HG03457 (cell line): Measurements from ENCODE around the gene BRMS1.
"Not testable (repeated sequence)": the region's sequence is repeated elsewhere in the genome, so short reads cannot be mapped to it uniquely, and the experiment has no call there.

ENCODE experiments used
- ATAC-seq: cut with Tn5 transposase; IDR thresholded peaks from one replicate; pipeline ENCODE4 v1.9.1; 2021; ENCODE audit warnings: moderate number of reproducible peaks; ENCODE audit not compliant: unreplicated experiment

Gene BRMS1

DNA sequence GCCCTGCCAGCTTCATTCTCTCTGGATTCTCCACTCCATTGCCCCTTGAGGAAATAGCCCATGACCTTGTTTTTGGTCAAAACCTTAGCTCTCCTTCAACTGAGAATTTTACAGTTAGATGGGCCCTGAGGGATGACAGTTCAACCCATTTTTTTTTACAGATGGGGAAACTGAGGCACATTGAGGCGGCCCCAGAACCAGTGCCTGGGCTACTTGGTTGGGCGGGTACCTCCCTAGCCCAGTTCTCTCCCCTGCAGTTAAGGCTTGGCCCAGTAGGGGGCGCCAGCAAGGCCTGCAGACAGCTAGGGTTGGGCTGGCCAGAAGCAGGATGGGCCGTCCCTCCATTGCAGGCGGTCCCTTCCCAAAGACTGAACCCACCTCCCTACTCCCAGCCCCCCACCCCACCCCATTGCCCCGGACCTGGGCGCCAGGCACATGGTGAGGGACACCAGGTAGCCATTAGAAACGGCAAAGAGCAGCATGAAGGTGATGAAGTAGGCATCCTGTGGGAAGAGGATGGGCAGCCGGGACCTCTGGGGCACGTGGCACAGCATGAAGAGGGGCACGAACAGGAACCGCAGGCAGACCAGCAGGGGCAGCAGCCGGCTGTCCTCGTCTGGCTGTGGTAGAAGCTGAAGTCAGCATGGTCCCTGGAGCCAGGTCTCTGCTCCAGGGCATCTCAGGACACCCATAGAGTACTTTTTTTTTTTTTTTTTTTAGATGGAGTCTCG lies 19.1 kb upstream of the BRMS1 start:
- ATAC-seq: no peak

DNA sequence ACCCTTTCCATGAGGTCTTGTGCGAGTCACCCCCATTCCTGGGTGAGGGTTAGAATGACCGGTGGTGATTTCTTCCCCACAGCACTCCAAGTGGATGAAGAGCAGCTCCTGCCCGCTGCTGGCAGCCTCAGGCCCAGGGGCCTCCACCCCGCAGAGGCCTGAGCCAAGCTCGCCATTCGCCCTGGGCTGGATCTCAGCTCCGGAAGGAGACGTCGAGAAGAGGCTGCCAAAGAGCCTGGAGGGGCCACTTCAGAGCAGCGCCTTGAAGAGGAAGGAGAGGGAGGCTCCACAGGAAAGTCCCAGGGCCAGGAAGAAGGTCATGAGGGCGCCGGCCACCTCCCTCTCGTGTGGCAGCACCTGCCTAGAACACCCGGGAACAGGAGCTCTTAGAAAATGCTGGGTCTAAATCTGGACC lies 18.3 kb upstream of the BRMS1 start:
- ATAC-seq: no peak

DNA sequence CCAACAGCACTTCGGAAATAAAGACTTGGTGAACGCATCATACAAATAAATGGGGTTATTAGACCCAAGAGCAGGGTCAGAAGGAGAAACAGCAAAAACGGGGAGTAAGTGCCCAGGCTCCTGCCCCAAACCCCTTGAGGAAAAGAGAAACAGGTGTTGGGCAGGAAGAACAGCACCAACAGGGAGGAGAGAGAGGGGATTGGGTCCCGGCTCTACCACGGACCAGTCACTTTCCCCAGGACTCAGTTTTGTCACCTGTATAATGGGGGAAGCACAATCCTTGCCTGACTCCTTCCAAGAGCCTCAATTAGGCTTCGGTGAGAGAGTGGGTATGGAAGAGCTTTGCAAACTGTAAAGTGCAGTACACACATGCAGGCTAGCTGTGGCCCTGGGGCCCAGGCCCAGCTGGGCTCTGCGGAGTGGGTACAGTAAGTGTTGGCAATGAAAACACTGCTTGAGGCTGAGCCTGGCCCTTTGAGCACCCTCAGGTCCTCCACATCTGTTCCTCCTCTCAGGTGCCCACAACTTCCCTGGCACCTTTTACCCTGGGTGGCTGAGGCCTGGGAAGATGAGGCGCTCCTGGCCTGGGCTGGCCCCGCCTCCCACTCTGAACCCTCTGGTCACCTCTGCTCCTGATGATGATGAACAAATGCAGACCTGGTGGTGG lies 17.7 kb upstream of the BRMS1 start:
- no peak for ATAC-seq

DNA sequence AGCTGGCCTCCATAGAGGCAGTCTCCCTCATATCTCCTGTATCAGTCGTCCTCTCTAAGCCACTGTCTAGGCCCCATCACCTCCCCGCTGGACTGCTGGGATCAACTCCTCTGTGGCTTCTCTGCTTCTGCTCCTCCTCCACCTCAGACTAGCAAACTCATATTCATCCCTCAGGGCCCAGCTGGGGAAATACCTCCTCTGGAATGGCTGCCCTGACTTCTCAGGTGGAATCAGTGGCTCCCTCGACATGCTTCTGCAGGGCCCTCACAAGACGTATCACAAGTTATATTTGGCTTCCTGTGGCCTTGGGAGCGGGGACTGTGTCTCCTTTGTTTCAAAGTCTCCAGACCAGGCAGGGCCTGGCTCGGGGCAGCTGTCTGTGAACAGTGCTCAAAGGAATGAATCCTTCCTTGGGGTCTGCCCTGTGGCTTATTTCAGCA lies 16.6 kb upstream of the BRMS1 start:
- no peak for ATAC-seq

DNA sequence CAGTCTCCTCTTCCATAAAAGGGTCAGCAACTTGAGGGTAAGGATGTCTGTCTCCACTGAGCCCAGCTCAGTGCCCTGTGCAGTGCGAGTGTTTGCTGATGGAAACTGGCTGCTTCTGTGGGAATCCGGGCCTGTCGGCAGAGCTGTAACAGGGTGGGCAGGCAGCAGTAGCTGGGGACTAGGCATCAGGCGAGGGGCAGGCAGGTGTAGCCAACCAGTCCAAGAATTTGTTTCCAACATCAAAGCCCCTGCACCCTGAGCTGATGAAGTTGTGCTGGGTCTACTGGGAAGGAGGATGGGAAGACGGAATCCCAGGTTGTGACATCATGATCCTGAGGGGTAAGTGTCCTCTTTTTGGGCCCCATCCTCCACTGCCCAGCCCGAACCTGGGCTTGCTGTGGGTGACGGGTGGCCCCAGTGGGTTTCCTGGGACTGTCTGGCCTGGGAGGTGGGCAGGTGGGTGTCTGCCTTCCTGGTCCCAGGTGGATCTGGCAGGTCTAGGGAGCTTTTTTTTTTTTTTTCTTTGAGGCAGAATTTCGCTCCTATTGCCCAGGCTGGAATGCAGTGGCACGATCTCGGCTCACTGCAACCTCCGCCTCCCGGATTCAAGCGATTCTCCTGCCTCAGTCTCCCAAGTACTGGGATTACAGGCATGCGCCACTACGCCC lies 15.6 kb upstream of the BRMS1 start:
- no peak for ATAC-seq

DNA sequence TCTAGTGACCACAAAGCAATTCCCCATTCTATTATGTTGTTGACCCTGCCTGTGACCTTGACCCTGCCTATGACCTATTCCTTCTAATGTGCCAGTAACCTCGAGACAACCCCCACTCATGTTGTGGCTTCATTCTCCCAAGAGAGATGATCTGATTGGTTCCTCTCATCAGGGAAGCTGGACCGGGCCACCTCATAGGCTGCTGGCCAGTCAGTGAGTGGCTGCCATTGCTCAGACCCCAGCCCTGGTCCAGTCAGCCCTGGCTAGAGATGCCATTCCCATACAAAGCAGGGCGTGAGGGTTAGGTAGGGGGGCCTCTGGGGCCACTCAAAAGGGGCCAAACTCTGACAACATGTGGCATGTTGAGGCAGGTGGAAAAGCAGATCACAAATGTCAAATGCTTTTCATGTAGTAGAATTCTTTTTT lies 14.8 kb upstream of the BRMS1 start:
- ATAC-seq: no peak

DNA sequence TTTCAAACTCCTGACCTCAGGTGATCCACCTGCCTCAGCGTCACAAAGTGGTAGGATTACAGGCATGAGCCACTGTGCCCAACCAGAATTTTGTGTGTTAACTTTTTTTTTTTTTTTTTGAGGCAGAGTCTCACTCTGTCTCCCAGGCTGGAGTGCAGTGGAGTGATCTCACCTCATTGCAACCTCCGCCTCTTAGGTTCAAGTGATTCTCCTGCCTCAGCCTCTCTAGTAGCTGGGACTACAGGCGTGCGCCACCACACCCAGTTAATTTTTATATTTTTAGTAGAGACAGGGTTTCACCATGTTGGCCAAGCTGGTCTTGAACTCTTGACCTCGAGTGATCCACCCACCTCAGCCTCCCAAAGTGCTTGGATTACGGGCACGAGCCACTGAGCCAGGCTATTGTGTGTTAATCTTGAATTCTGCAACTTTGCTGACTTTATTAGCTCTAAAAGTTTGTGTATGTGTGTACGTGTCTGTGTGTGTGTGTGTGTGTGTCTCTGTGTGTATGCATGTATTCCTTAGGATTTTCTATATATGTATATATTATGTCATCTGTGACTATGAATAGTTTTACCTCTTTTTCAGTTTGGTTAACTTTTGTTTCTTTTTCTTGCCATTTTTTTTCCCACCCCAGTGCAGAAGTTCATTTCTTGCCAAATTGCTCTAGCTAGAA lies 5.8 kb upstream of the BRMS1 start:
- not testable (repeated sequence) for ATAC-seq

DNA sequence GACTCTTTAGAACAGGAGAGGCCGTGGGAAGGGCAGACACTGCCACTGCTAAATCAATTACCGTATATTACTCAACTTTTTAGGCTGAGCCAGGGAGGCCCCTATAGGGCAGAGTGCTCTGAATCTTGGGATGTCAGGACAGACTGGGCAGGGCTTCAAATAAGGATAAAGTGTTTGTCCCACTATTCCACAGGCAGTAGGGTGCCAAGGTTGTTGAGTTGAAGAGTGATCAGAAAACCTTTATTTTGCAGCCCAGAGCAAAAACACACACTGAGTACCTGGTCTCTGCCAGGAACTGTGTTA lies 4.1 kb upstream of the BRMS1 start:
- no peak for ATAC-seq

DNA sequence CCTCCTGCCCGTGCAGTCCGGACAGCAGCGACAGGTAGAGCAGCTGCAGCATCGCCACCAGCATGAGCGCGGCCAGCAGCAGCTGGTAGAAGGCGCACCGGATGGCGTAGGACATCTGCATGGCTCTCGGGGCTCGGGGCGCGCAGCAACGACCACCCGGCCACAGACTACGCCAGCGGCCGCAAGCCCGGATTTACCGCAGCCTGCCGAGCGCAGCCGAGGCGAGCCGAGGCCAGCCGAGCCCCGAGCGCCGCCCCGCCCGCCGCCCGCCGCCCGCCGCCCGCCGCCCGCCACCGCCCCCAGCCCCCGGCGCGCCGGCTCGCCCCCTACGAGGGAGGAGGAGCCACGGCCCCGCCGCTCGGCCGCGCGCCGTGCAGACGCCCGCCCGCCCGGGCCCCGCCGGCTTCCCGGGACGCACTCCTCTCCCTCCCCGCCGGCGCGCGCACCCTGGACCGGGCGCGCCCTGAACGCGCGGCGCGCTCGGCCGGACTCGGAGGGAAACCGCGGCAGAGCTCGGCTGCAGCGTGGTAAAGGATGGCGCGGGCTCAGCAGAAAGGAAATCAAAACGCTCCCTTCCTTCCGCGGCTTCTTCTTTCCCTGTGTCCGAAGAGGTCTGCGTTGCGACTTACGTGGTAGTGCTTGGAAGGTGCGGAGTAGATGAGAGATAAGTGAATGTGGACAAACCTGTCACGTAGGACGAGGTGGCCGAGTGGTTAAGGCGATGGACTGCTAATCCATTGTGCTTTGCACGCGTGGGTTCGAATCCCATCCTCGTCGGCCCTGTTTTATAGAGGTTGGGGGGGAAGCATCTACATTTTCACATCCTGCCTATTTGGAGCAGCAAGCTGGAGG lies 2.7 kb upstream of the BRMS1 start, which contains the start of gene B4GAT1:
B4GAT1 (minus strand) TSS at position 205 of the 852 bp plus-strand sequence; CDS start at position 121, 84 bp downstream.
- no peak for ATAC-seq

DNA sequence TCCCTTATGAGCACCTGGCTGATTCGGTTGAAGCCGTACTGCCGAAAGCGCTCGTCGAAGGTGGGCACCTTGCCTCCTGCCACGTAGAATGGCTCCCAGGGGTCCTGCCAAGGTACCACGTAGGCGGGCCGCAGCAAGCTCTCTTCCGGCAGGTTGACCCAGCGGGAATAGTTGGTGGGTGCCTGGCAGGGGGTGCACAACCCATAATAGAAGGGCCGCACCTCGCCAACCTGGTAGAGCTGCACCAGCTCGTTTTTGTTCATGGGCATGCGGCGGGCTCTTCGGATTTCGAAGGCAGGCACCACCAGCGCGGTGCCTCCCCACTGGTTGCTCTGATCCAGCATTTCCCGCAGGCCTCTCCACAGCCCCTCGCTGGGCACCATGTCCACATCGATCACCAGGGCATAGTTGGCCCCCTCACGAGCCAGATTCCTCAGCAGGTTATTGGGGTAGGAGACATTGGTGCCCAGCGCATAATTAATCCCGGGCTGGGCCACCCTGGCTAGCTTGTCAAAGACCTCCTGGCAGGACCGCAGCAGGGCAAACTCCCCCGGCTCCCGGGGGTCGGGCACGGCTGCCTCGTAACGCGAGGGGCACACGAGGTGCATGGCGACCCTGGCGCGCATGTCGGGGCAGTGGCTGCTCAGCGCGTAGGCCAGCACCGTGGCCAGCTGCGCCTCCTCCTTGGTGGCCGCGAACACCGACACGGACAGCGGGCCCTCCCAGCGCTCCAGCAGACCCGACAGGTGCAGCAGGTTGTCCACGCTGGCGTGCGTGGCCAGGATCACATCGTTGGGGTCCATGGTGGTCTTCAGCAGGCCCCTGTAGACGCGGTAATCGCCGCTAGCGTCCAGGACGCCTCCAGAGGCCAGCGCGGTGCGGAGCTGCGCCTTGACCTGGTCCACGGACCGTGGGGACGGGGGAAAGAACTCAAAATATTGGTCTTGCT lies 1.8 kb upstream of the BRMS1 start:
- ATAC-seq: no peak

DNA sequence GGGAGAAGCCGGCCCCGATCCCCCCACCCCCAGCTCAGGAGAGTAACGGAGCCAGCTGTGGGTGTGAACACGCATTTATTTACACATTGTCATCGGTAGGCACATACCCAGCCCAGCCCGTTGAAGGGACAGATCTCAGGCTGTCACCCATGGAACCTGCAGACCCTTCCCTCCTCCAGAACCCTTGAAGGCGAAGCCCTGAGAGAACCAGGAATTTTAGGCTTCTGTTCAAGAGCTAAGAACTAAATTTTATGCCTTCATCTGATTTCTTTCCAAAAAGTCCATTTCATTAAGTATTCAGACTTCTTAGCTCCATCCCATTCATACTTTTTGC lies 379 bp upstream of the BRMS1 start:
- ATAC-seq: no peak

DNA sequence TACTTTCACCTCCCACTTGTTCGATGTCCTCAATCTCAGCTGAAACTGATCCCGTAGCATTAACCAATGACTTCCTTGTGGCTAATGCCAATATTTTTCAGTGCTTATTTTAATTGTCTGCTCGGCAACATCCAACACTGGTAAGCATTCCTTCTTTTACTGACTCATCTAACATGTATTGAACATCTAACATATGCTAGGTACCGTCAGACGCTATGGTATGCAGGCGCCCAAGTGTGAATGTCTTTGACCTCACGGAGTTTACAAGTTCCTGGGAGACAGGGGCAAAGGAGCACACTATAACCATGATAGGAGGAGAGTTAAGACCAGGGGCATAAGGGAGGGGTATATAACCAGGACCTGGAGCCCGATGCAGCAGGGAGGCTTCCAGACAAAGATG lies 1.7 kb downstream of the BRMS1 start:
- ATAC-seq: no peak

DNA sequence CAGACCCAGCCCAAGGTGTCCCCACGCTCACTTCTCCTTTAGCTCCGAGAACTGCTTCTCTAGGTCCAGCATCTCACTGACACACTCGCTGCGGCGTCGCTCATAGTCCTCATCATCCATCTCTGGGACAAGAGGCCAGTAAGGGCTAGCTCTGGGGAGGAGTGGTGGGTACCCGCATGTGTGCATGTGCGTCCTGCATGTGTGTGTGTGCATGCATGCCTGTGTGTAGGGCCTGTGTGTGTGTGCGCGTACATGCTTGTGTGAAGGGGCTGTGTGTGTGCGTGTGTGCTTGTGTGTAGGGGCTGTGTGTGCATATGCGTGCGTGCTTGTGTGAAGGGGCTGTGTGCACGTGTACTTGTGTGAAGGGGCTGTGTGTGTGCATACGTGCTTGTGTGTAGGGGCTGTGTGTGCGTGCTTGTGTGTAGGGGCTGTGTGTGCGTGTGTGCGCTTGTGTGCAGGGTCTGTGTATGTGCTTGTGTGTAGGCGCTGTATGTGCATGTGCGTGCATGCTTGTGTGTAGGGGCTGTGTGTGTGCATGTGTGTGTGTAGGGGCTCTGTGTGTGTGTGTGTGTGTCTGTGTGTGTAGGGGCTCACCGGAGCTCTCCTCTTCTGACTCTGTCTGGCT lies 3.3 kb downstream of the BRMS1 start:
- ATAC-seq: no peak

DNA sequence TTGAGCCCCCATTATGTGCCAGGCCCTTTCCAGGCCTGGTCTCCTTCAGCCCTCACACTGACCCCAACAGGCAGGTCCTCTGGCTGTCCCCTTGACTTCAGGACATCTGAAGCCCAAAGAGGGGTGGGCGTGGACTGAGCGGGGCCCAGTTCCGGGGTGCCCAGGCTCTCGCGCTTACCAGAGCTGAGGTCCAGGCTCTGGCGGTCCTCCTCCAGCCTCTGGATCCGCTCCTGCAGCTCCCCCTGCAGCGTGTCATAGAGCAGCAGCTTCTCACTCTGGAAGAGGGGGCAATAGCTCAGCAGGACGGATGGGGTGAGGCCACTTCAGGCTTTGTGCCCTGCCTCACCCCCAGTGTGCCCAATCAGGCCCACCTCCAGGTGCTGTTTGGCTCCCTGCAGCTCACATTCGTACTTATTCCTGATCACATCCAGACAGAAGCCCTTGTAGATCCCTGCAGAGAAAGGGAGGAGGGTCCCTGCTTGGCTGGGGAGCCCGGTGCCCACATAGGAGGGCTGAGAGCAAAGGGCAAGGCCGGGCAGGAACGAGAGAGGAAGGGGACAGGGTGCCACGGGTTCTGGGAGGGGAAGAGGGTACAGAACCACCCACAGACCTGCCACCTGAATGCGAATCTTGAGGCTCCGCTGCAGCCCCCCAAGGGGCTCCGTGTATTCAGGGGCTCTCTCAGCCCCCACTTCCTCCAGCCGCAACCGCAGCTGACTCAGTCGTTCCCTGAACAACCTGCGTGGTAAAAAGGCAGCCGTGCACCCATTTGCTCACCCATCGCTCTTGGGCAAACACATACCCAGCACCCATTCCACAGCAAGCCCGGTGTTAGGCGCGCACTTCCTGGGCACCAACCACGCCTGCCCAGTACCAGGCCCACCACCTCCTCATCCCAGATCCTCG lies 4.1 kb downstream of the BRMS1 start:
- no peak for ATAC-seq

DNA sequence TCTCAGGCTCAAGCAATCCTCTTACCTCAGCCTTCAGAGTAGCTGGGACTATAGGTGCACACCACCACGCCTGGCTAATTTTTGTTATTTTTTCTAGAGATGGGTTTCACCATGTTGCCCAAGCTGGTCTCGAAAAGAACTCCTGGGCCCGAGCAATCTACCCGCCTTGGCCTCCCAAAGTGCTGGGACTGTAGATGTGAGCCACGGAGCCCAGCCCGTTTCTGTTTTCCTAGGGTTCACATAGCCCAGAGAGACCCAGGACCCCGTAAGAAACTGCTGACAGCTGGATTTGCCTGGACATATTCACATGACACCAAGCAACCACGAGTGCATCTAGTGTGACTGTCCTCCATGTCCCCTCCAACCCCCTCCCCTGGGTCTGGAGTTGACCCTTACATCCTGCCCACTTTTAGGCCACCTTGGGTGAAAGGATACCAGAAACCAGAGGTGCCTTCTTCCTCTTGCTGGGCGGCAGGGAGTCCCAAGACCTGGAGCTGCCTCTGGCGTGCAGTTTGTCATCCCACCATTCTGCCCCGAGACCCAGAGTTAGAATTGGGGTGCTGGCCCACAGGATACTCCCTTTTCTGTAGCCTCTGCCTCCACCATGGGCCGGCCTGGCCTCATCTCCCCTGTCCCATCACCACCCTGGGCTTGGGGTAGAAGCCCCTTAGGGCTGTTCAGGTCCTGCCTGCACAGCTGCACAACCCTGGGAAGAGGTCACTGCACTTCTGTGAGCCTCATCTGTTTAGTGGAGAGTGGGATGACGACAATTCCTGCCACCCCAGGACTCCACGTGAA lies 5.0 kb downstream of the BRMS1 start:
- ATAC-seq: no peak

DNA sequence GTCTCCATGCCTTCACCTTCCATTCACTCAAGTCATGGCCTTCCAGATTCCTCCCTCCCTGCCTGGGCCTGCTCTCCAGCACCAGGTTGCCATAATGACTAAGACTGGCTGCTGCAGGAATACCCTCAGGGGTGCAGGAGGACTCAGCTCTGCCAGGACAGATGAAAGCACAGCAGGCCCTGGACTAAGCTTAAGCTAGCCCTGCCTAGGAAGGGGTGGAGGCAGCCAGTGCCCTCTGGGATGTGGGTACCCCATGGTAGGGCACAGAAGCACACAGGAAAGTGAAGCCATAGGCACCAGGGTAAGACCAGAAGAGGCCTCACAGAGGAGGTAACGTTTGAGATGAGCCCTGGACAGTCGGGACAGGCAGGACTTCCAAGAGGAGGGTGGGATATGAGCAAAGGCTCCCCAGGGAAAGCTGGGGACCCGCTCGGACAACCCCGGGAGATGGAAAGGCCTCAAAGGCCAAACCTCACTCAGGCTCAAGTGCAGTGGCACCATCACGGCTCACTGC lies 5.7 kb downstream of the BRMS1 start:
- ATAC-seq: no peak
